ENCODE measurements around the gene DNAJB6.

- TF ChIP-seq CTCF (IDR thresholded peaks at IDR 0.05) (no peak), EP300 (IDR thresholded peaks at IDR 0.05) (no peak)
Measured at GRCh38 chr7:157413881-157414701, 77.3 kb downstream of the DNAJB6 start.

All from esophagus muscularis mucosa (tissue), 3 donors.